HepG2 (cell line): ENCODE measurements around the gene DRC7. TPM values are rescaled to one million over a fixed set of nuclear protein-coding genes. Genes with fewer than 3 reads are reported as not detected.

ENCODE experiments used
- ATAC-seq: fragments of 200-7000 bp; cut with Tn5 transposase; 3 replicates; pipeline ENCODE4 v1.9.1; 2020; ENCODE audit warnings: mild to moderate bottlenecking, moderate library complexity
- BruUV-seq: library from RNA; stranded (reverse); fragments of 400-500 nt; replicated peaks from 2 replicates; lab custom pipeline; 2021; lab: Mats Ljungman, UMichigan
- CTCF ChIA-PET: fragments of 300-600 bp; formaldehyde crosslinking; extraction: SDS; loops from one replicate; lab custom pipeline; 2021; ENCODE audit warnings: low total read pairs, inconsistent platforms, low intra/inter-chr PET ratio; lab: Yijun Ruan, JAX
- POLR2A ChIA-PET: fragments of 350-600 bp; sonication (Branson Sonifier 250); formaldehyde crosslinking; loops from one replicate; lab custom pipeline; 2020; ENCODE audit warnings: antibody characterized with exemption, inconsistent platforms; lab: Yijun Ruan, JAX
- DNase-seq: peaks from one replicate; pipeline ENCODE4 v3.0.0-alpha.2; 2015; ENCODE audit warnings: low spot score
- FAIRE-seq: peaks from 3 replicates; lab custom pipeline; 2011; peaks lifted over from hg19 to GRCh38; lab: Jason Lieb, UNC
- H2AFZ ChIP-seq: one replicate; pipeline ENCODE4 v1.6.1; 2011; ENCODE audit warnings: low read length, inconsistent platforms
- H3K27ac ChIP-seq: fragments of 300-600 bp; 3 replicates; pipeline ENCODE4 v1.8.0; 2011; ENCODE audit warnings: mixed run types, mild to moderate bottlenecking, mixed read lengths, low read length, inconsistent platforms; ENCODE audit not compliant: insufficient read depth; ENCODE audit errors: extremely low read length
- H3K27me3 ChIP-seq, 2 experiments: fragments of 200-600 bp in 1 of 2; 2 replicates in 1 of 2; 3 replicates in 1 of 2; pipeline versions ENCODE4 v1.6.0 to v1.8.0; 2011; ENCODE audit warnings: low read length in 2 of 2, mild to moderate bottlenecking in 2 of 2, moderate library complexity in 2 of 2, inconsistent platforms in 1 of 2; ENCODE audit not compliant: insufficient read depth in 2 of 2, control insufficient read depth in 1 of 2
- H3K36me3 ChIP-seq, 2 experiments: fragments of 200-600 bp in 1 of 2; replicated peaks in 1 of 2; 2 replicates in 1 of 2; 3 replicates in 1 of 2; pipeline versions ENCODE4 v1.5.1 to v1.8.0; 2011; ENCODE audit warnings: low read length in 2 of 2, inconsistent platforms in 1 of 2; ENCODE audit not compliant: insufficient read depth in 2 of 2, control insufficient read depth in 1 of 2
- H3K4me1 ChIP-seq: 2 replicates; pipeline ENCODE4 v1.5.1; 2012; ENCODE audit warnings: low read length, inconsistent platforms; ENCODE audit not compliant: insufficient read depth
- H3K4me2 ChIP-seq: 2 replicates; pipeline ENCODE4 v1.6.0; 2011; ENCODE audit warnings: low read depth, low read length, inconsistent platforms
- H3K4me3 ChIP-seq, 3 experiments: fragments of 200-600 bp in 1 of 3; sonication (generic), shearing (Covaris generic) in 1 of 3; replicated peaks in 1 of 3; 2 replicates each; pipeline ENCODE4 v1.5.1; 2011 to 2016; ENCODE audit warnings: low read length in 3 of 3, inconsistent platforms in 2 of 3, low read depth in 2 of 3, mild to moderate bottlenecking in 2 of 3, control low read depth in 1 of 3, mixed read lengths in 1 of 3; ENCODE audit not compliant: insufficient read depth in 1 of 3
- H3K79me2 ChIP-seq: one replicate; pipeline ENCODE4 v1.6.1; 2011; ENCODE audit warnings: low read length, inconsistent platforms; ENCODE audit not compliant: insufficient read depth
- H3K9ac ChIP-seq: 2 replicates; pipeline ENCODE4 v1.6.0; 2011; ENCODE audit warnings: mild to moderate bottlenecking, low read depth, low read length, inconsistent platforms; ENCODE audit not compliant: insufficient read depth
- H3K9me3 ChIP-seq: 2 replicates; pipeline ENCODE4 v1.5.1; 2012; ENCODE audit warnings: mild to moderate bottlenecking, low read length
- H4K20me1 ChIP-seq: 2 replicates; pipeline ENCODE4 v1.6.0; 2011; ENCODE audit warnings: inconsistent platforms, mild to moderate bottlenecking, low read length, moderate library complexity; ENCODE audit not compliant: insufficient read depth
- CENPBD1 ChIP-seq: sonication (generic); formaldehyde crosslinking; IDR thresholded peaks from 2 replicates; pipeline ENCODE4 v1.8.0; 2022; ENCODE audit warnings: missing genetic modification reagents, low read depth, mild to moderate bottlenecking, borderline replicate concordance
- ETV5 ChIP-seq: IDR thresholded peaks from 2 replicates; pipeline ENCODE4 v1.6.1; 2018; ENCODE audit warnings: missing biosample characterization, missing genetic modification reagents, inconsistent platforms, borderline replicate concordance
- FIP1L1 ChIP-seq: fragments of 200-400 bp; formaldehyde crosslinking; IDR thresholded peaks from 2 replicates; pipeline ENCODE4 v1.6.1; 2018; ENCODE audit warnings: low read depth, mild to moderate bottlenecking, low read length, moderate library complexity, borderline replicate concordance; ENCODE audit not compliant: insufficient read depth
- FOSL1 ChIP-seq: sonication (generic); formaldehyde crosslinking; IDR thresholded peaks from 2 replicates; pipeline ENCODE4 v1.9.0; 2021; ENCODE audit warnings: missing genetic modification reagents, borderline replicate concordance
- MED8 ChIP-seq: sonication (generic); formaldehyde crosslinking; IDR thresholded peaks from 2 replicates; pipeline ENCODE4 v1.8.1; 2023; ENCODE audit warnings: mild to moderate bottlenecking, missing genetic modification reagents; ENCODE audit not compliant: insufficient replicate concordance
- MIER3 ChIP-seq: IDR thresholded peaks from 2 replicates; pipeline ENCODE4 v1.6.1; 2016; ENCODE audit warnings: missing compliant biosample characterization, borderline replicate concordance
- NCOA2 ChIP-seq: sonication (generic); formaldehyde crosslinking; IDR thresholded peaks from 2 replicates; pipeline ENCODE4 v1.8.0; 2022; ENCODE audit warnings: inconsistent platforms
- PATZ1 ChIP-seq: sonication (generic); formaldehyde crosslinking; IDR thresholded peaks from 2 replicates; pipeline ENCODE4 v1.4.0; 2020; ENCODE audit warnings: missing genetic modification reagents
- PAXIP1 ChIP-seq: sonication (generic); formaldehyde crosslinking; conservative IDR thresholded peaks from 2 replicates; pipeline ENCODE4 v1.4.0; 2020; ENCODE audit warnings: mild to moderate bottlenecking, missing genetic modification reagents, moderate library complexity
- RFXANK ChIP-seq: IDR thresholded peaks from 2 replicates; pipeline ENCODE4 v1.6.1; 2016
- WIZ ChIP-seq: sonication (generic); formaldehyde crosslinking; IDR thresholded peaks from 2 replicates; pipeline ENCODE4 v1.5.1; 2020; ENCODE audit warnings: mild to moderate bottlenecking, missing genetic modification reagents
- ZFP37 ChIP-seq: sonication (generic); formaldehyde crosslinking; IDR thresholded peaks from 2 replicates; pipeline ENCODE4 v1.4.0; 2020; ENCODE audit warnings: missing genetic modification reagents, borderline replicate concordance
- ZMYM4 ChIP-seq: sonication (generic); formaldehyde crosslinking; IDR thresholded peaks from 2 replicates; pipeline ENCODE4 v1.8.1; 2023; ENCODE audit warnings: mild to moderate bottlenecking, missing genetic modification reagents
- ZNF121 ChIP-seq: sonication (generic); formaldehyde crosslinking; IDR thresholded peaks from 2 replicates; pipeline ENCODE4 v1.5.0; 2020; ENCODE audit warnings: mild to moderate bottlenecking, missing genetic modification reagents
- ZNF205 ChIP-seq: IDR thresholded peaks from 2 replicates; pipeline ENCODE4 v1.6.1; 2018; ENCODE audit warnings: missing biosample characterization, missing genetic modification reagents
- ZNF333 ChIP-seq: sonication (generic); formaldehyde crosslinking; IDR thresholded peaks from 2 replicates; pipeline ENCODE4 v1.4.0; 2020; ENCODE audit warnings: mild to moderate bottlenecking, missing genetic modification reagents, borderline replicate concordance
- ZNF350 ChIP-seq: sonication (generic); formaldehyde crosslinking; IDR thresholded peaks from 2 replicates; pipeline ENCODE4 v1.4.0; 2020; ENCODE audit warnings: mild to moderate bottlenecking, low read depth, missing genetic modification reagents, borderline replicate concordance
- ZNF557 ChIP-seq: sonication (generic); formaldehyde crosslinking; IDR thresholded peaks from 2 replicates; pipeline ENCODE4 v1.4.0; 2020; ENCODE audit warnings: missing genetic modification reagents
- ZNF766 ChIP-seq: sonication (generic); formaldehyde crosslinking; IDR thresholded peaks from 2 replicates; pipeline ENCODE4 v1.5.0; 2020; ENCODE audit warnings: missing genetic modification reagents, borderline replicate concordance
- WGBS: methylation state at CpG from one replicate; pipeline ENCODE4 v1.1.6; 2017; ENCODE audit warnings: low lambda C conversion rate; 5-methylcytosine and 5-hydroxymethylcytosine counted together
- in situ Hi-C: cut with HindIII; loops from 2 replicates; pipeline ENCODE4 v1.10.0; 2017; ENCODE audit warnings: low pct_unique_long_range_greater_than_20kb; ENCODE audit not compliant: extremely low pct_ligation_motif_present
- intact Hi-C: fragments of 100-400 bp; cut with micrococcal nuclease; formaldehyde crosslinking; loops from one replicate; pipeline ENCODE4 v1.10.0; 2022; ENCODE audit not compliant: unreplicated experiment
- polyA plus RNA-seq, 8 experiments: library from polyadenylated mRNA; depleted of rRNA in 3 of 8; stranded (reverse) in 7 of 8; unstranded in 1 of 8; fragments of >200 nt; fragmentation: Illumina TruSeq in 4 of 8; extraction: Trizol in 4 of 8; gene quantifications; 2 replicates each; pipeline versions ENCODE4 v1.2.1 to v1.2.3, GENCODE V29; 2011 to 2016; ENCODE audit warnings: low read depth in 4 of 8, missing spikeins in 1 of 8, mixed read lengths in 1 of 8; ENCODE audit not compliant: insufficient read depth in 1 of 8
- total RNA-seq, 5 experiments: library from RNA; depleted of rRNA; stranded (reverse); fragments of >200 nt; fragmentation: Illumina TruSeq; extraction: Trizol; gene quantifications; 2 replicates each; pipeline ENCODE4 v1.2.3, GENCODE V29; 2016; ENCODE audit warnings: low read depth in 1 of 5

DRC7 gene
- total and polyA plus RNA-seq, 2 of the 13 experiments (the other 11 are each of a cell fraction or from before 2014, with no cell fraction given) = 2.7 to 3.4 TPM

- no peaks in the 10 kb centered on the region for H3K27me3 ChIP-seq
- DNase-seq (no peak), FAIRE-seq (no peak), ATAC-seq (no peak)
- H3K9ac ChIP-seq = no peak overlapping the region
- no peak overlapping the region for H3K27ac ChIP-seq
- H3K79me2 ChIP-seq = no peaks in the 10 kb centered on the region
- POLR2A ChIA-PET = no interaction called here
- CTCF ChIA-PET = no interaction called here
- H3K36me3 ChIP-seq = no peaks in the 10 kb centered on the region
- BruUV-seq = no TSS peak
- 80% methylated on average over 12 of the region's 12 CpGs for WGBS
- no peaks in the 10 kb centered on the region for H4K20me1 ChIP-seq
- intact Hi-C loops = no loop called here
- TF ChIP-seq PATZ1 (CRISPR knock-in tag) = no peak
- no peak for TF ChIP-seq ZNF350 (CRISPR knock-in tag)
- TF ChIP-seq NCOA2 (CRISPR knock-in tag) = no peak
- TF ChIP-seq ZNF205 (CRISPR knock-in tag) = no peak
- TF ChIP-seq FOSL1 (CRISPR knock-in tag) = no peak
- TF ChIP-seq ZNF121 (CRISPR knock-in tag) = no peak
- no peak for TF ChIP-seq FIP1L1
- TF ChIP-seq ZNF766 (CRISPR knock-in tag) = no peak
- TF ChIP-seq ZMYM4 (CRISPR knock-in tag) = no peak
- TF ChIP-seq ZNF557 (CRISPR knock-in tag) = no peak
- TF ChIP-seq ETV5 (CRISPR knock-in tag) = no peak
- no peak for TF ChIP-seq CENPBD1 (CRISPR knock-in tag)
- no peak for TF ChIP-seq WIZ (CRISPR knock-in tag)
- no peak for TF ChIP-seq PAXIP1 (CRISPR knock-in tag)
- TF ChIP-seq MED8 (CRISPR knock-in tag) = no peak
- no peak for TF ChIP-seq RFXANK (CRISPR knock-in tag)
- no peak for TF ChIP-seq ZFP37 (CRISPR knock-in tag)
- TF ChIP-seq MIER3 (CRISPR knock-in tag) = no peak
- no peak for TF ChIP-seq ZNF333 (CRISPR knock-in tag)
- in situ Hi-C loops = no loop called here
- H3K4me1 ChIP-seq = peaks cover 51% of the 10 kb centered on the region
- H3K9me3 ChIP-seq = no peaks in the 10 kb centered on the region
- H3K4me3 ChIP-seq = no peak overlapping the region
- H2AFZ ChIP-seq = no peak overlapping the region
- no peak overlapping the region for H3K4me2 ChIP-seq
Observed at GRCh38 chr16:57679016-57679415, 15.6 kb upstream of the DRC7 start.
